ENCODE results near the gene SCP2.

- no peak for TF ChIP-seq CTCF (IDR thresholded peaks at IDR 0.05; ENCODE audit: insufficient read depth, low read length, poor library complexity, severe bottlenecking)
- no peak for TF ChIP-seq EZH2phosphoT487 (conservative IDR thresholded peaks at IDR 0.05; ENCODE audit: low read length)
Measured at GRCh38 chr1:52907812-52908153, 19.3 kb upstream of the SCP2 start.
